22Rv1 (cell line): ENCODE data around the gene NPNT.

Source experiments
- CTCF ChIP-seq: fragments of 450-650 bp; IDR thresholded peaks from 2 replicates; pipeline ENCODE4 v1.5.1; 2017; ENCODE audit warnings: mild to moderate bottlenecking
- ZFX ChIP-seq: fragments of 450-650 bp; IDR thresholded peaks from 2 replicates; pipeline ENCODE4 v1.6.1; 2017; ENCODE audit warnings: antibody characterized with exemption, borderline replicate concordance

DNA sequence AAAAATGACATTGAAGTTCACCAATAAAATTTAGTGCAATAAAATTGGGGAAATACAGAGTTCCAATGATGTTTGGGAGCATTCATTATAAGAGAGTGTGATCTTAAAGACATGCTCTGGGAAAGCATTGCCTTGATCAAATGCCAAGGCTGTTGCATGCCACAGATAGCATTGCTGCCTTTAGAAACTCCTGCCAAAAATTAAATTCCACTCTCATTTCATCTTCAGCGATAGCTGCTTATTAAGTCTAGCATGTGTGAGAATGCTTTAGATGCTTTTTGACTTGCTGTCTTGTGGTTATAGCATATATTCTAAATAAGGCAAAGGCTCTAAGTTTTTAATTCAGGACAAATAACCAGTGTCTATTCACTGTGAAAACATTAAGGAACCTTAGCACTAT is 49.3 kb downstream of the NPNT start:
- TF ChIP-seq CTCF (no peak), ZFX (no peak)
